Measurements from ENCODE around the gene RPL36A. TPM values are rescaled to one million over a fixed set of nuclear protein-coding genes. Genes with fewer than 3 reads are reported as not detected.

Gene RPL36A
- total and polyA plus RNA-seq, 9 of the 15 experiments (the other 6 are each of a cell fraction or from before 2014, with no cell fraction given), result 412 to 4,539 (median 3,209) TPM

GRCh38 chrX:101407748-101408531, 17.1 kb downstream of the RPL36A start, which contains the start of the genes GLA and HNRNPH2 (continued):
- TF ChIP-seq BDP1 (IDR thresholded peaks at IDR 0.05; ENCODE audit: insufficient read depth, insufficient read length) (no peak), OTX1 (CRISPR knock-in tag; IDR thresholded peaks at IDR 0.05) (0 out of 2 replicates have a peak, but pooled peaks have one; percentile 12), HCFC1 (IDR thresholded peaks at IDR 0.05; ENCODE audit: low read depth, low read length) (peak; percentile 22; the same call in 1 of the 2 replicates), RB1 (IDR thresholded peaks at IDR 0.05; ENCODE audit: low read depth) (no peak), PYGO2 (tag; IDR thresholded peaks at IDR 0.05) (no peak), ARID3B (CRISPR knock-in tag; IDR thresholded peaks at IDR 0.05; ENCODE audit: borderline replicate concordance) (no peak), DDX20 (tag; IDR thresholded peaks at IDR 0.05; ENCODE audit: low read depth) (no peak), LCOR (CRISPR knock-in tag; IDR thresholded peaks at IDR 0.05) (no peak), MAX (CRISPR knock-in tag; IDR thresholded peaks at IDR 0.05) (no peak), CHD4 (IDR thresholded peaks at IDR 0.05; ENCODE audit: insufficient read depth, insufficient replicate concordance, low read depth, low read length, poor library complexity, severe bottlenecking) (no peak), SPI1 (IDR thresholded peaks at IDR 0.05; ENCODE audit: borderline replicate concordance, low read depth, low read length) (peak; percentile 82; the same call in 1 of the 2 replicates), TRIM28 (IDR thresholded peaks at IDR 0.05) (no peak), ZNF75A (CRISPR knock-in tag; IDR thresholded peaks at IDR 0.05) (no peak), SMARCC2 (IDR thresholded peaks at IDR 0.05; ENCODE audit: low read depth) (no peak), ZNF507 (tag; conservative IDR thresholded peaks at IDR 0.05) (no peak), ZFPM2 (CRISPR knock-in tag; IDR thresholded peaks at IDR 0.05) (no peak), SRSF9 (IDR thresholded peaks at IDR 0.05; ENCODE audit: borderline replicate concordance, low read depth, low read length) (no peak), LEF1 (IDR thresholded peaks at IDR 0.05) (peak; percentile 92), TCF3 (CRISPR knock-in tag; IDR thresholded peaks at IDR 0.05) (peak; percentile 9; the same call in 1 of the 2 replicates), NCOA1 (IDR thresholded peaks at IDR 0.05; ENCODE audit: low read depth) (peak; percentile 86), POU5F1 (IDR thresholded peaks at IDR 0.05; ENCODE audit: borderline replicate concordance, low read depth, low read length, partially characterized antibody) (no peak), GTF2F1 (IDR thresholded peaks at IDR 0.05; ENCODE audit: low read depth, low read length) (peak; percentile 83; the same call in 1 of the 2 replicates), MCM2 (IDR thresholded peaks at IDR 0.05; ENCODE audit: low read depth) (no peak), GABPB2 (CRISPR knock-in tag; conservative IDR thresholded peaks at IDR 0.05) (no peak), ZNF12 (CRISPR knock-in tag; IDR thresholded peaks at IDR 0.05) (no peak), NR2C1 (IDR thresholded peaks at IDR 0.05) (peak; percentile 75), NR2C1 (tag; IDR thresholded peaks at IDR 0.05) (peak; percentile 33; the same call in 1 of the 2 replicates)
- TF ChIP-seq, protein P1, sequence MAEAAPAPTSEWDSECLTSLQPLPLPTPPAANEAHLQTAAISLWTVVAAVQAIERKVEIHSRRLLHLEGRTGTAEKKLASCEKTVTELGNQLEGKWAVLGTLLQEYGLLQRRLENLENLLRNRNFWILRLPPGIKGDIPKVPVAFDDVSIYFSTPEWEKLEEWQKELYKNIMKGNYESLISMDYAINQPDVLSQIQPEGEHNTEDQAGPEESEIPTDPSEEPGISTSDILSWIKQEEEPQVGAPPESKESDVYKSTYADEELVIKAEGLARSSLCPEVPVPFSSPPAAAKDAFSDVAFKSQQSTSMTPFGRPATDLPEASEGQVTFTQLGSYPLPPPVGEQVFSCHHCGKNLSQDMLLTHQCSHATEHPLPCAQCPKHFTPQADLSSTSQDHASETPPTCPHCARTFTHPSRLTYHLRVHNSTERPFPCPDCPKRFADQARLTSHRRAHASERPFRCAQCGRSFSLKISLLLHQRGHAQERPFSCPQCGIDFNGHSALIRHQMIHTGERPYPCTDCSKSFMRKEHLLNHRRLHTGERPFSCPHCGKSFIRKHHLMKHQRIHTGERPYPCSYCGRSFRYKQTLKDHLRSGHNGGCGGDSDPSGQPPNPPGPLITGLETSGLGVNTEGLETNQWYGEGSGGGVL (CRISPR knock-in tag; IDR thresholded peaks at IDR 0.05), result no peak

All from K562 (cell line).